Daoy (cell line): Measurements from ENCODE around the gene TECPR2. TPM values are rescaled to one million over a fixed set of nuclear protein-coding genes. Genes with fewer than 3 reads are reported as not detected.
"Not testable (repeated sequence)": the region's sequence is repeated elsewhere in the genome, so short reads cannot be mapped to it uniquely, and the experiment has no call there.

Experiments used
- DNase-seq: peaks from one replicate; pipeline ENCODE4 v3.0.0-alpha.2; 2015; ENCODE audit warnings: low read depth
- total RNA-seq: library from RNA; depleted of rRNA; stranded (reverse); fragments of >200 nt; shearing (Covaris generic); gene quantifications from 2 replicates; pipeline ENCODE4 v1.2.3, GENCODE V29; 2014

Gene TECPR2
- total RNA-seq, 1 experiment from 2014 or later: 15.3 TPM

DNA sequence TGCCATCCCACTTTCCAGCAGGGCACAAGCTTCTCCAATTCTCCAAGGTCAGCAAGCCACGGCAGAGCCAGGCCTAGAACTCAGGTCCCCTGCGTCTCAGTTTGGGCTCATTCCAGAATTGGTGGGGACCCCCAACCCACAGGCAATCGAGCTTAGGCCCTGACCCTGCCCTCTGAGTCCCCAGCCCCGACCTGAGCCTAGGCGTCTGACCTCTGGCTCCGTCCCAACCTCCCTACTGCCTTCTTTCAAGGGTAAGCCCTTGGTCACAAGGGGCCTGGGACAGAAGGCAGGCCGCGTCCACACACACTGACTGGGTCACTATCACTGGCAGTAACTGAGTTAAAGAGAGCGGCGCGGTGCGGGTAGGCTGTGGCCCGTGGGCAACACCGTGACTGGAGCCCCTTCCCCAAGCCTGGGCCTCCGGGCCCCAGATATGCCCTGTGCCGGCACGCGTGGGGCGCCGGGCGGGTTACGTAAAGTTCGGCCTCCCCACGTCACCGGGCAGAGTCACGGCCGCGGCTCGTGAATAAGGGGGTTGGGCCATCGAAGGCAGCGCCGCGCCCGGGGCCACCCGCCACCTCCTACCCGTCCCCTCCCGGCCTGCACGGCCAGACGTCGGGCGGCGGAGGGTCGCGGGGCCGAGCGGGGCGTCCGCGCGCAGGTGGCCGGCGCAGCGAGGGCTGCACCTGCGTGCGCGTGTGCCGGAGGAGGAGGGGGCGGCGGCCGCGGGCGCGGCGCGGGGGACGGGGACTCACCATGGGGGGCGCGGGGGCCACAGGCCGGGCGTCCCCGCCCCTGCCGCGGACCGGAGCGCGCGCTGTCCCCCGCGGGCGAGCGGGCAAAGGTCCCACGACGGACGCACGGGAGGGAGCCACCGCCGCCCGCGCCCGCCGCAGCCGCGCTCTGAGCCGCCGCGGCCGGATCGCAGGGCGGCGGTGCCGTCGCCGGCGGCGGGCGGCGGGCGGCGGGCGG lies 146.3 kb downstream of the TECPR2 start:
- DNase-seq: no peak

- DNase-seq: peak; percentile 98
Observed at GRCh38 chr14:102509746-102510615, 147.2 kb downstream of the TECPR2 start, which contains the start of gene ANKRD9. Gene ANKRD9 (minus strand): TSS chr14:102509776. CDS start chr14:102507889, 1,887 bp downstream.

- DNase-seq: peak; percentile 42
Observed at GRCh38 chr14:102510616-102511520, 148.1 kb downstream of the TECPR2 start.

DNA sequence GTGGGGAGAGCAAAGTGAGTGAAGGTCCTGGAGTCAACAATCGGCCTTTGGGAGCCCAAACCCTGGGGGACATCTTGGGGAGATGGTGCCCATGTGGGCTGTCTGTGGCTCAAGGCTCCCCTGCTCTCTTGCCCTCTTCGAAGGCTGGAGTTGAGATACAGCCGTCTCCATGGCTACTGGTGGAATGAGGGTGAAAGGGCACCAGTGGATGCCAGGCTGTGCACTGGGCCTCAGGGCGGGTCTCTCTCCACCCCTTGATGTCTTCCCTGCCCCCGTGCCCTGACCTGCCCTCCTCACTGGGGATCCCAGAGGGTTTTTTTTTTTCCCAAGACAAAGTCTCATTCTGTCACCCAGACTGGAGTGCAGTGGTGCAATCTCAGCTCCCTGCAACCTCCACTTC lies 148.8 kb downstream of the TECPR2 start:
- DNase-seq: no peak

DNA sequence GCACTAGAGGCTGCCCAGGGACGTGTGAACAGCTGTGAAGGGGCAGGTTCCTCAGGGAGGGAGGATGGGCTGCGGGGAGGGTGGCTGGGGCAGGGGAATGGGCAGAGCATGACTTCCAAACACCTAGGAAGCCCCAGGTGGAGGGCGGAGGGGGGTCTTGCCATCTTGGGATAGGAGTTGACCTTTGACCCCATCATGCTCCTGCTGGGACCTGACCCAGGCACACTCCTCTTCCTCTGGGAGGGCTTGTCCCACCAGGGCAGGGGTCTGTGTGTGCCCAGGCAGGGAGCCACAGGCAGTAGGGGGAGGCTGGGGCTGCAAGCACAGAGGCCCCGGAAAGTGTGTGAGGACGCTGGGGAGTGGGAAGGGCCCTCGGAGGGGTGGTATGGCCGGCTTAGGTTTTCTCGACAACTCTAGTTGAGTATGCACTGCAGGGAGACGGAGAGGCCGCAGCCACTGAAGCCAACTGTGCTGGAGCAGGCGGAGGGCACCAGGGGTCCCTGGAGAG lies 150.1 kb downstream of the TECPR2 start:
- DNase-seq: no peak

DNA sequence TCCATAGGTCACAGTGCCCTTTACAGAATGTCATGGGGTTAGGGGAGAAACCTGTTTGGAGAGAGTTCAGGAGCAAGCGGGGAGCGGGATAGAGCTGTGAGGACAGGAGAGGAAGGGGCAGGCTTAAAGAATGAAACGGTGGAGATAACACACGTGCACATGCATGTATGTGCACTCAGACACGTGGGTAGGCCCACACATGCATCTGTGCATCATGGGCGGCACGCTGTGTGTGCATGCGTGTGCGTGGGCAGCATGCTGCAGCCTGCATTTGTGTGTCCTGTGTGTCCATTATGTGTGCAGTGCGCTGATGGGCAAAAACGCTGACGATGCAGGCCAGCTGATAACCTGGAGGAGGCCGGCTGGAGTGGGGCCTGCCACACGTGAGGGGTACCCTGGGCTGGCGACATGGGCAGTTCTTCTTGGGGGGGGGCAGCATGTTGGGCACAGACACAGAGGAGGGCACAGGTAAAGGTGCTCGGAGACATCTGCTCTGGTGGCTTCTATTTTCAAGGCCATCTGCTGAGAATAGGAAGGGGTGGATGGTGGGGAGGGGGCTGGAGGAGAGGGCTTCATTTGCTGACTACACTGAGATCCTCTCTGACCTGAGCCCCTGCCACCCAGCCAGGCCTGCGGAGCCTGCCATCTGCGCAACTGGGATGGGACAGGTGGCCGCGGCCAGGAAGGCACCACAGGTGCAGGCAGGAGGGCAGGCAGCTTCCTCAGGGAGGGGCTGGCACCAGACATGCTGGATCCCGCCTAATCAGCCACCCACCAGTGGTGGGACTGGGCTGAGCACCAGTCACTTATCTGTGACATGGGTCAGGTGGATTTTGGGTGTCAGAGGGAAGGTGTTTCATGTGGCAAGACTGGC lies 151.4 kb downstream of the TECPR2 start:
- DNase-seq: no peak

DNA sequence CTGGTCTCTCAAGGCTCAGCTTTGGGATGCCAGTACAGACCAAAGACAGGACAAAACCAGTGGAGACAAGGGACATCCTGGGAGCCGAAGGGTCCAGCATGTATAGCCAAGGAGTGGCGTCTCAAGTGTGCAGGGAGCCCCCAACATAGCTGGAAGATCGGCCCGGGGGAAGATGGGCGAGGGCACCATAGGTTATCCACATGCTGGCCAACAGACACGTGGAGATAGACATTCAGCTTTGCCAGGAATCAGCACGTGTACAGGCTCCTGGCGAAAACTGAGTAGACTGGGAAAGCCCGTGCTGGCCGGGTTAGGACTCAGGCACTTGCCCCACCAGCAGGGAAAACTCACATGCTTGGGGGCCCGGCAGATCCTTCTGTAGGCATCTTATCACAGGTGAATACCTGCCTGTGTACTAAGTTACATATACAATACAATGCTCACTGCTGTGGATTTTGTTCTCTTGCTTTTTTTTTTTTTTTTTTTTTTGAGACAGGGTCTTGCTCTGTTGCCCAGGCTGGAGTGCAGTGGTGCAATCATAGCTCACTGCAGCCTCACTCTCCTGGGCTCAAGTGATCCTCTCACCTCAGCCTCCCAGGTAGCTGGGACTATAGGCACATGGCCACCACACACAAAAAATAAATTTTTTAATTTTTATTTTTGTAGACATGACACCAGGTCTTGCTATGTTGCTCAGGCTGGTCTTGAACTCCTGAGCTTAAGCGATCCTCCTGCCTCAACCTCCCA lies 152.4 kb downstream of the TECPR2 start:
- no peak for DNase-seq

DNA sequence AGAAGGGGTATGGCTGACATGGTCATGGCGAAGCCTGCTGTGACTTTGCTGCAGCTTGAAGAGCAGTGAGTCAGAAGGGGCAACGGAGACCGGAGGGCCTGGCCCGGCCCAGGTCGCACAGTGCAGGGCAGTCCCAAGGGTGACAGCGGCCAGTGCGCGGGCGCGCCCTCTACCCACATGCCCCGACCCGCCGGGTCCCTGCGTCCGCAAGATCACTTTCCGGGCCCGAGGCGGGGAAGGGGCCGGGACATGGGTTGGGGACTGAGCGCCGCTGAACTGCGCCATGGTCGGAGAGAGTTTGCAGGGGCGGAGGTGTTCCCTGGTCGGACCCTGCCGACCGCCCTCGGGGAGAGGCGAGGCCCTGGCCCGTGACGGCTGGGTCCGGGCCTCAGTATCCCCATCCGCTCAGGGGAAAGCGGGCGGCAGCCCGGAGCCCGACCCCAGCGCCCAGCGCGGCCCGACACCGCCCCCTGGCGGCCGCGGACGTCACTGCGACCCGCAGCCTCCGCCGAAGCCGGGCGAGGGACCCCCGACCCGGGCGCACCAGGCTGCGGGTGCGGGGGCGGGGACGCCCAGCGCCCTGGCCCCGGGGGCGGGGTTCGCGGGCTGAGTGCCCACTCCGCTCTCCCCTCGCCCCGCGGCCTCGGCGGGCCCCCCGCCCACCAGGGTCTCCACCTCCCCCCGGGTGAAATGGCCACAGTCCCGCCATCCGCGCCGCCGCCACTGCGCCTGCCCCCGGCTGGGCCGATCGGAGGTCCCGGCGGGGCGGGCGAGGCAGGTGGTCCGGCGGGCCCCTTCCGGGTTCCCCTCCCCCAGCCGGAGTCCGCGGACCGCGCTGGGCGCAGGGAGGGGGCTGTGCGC lies 154.0 kb downstream of the TECPR2 start:
- peak; percentile 44 for DNase-seq

DNA sequence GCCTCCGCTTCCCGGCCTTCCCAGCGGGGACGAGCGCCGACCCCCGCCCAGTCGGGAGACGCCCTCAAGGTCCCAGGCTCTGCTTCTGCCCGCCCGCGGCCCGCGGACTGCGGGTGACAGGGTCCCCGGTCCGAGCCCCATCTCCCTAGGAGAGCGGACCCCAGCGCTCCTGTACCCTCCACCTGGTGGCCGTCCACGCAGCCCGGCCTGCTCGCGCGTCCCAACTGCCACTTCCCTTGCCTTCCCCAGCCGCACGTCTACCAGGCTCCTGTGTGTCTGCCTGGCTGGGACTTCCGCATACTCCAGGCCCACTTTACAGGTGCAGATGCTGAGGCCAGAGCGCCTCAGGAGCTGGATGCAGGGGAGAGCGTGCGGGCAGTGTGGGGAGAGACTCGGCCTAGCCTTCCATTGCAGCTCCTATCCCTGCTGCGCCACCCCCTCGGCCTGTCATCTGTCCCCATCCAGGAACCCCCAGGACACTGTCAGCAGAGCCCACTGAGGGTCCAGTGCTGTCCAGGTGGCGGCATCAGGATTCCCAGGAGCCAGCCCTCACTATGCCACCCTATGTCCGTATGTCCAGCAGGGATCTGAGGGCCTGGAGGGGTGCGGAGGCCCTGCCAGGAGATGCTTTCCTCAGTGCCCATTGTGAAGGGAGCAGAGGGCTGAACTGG lies 154.8 kb downstream of the TECPR2 start:
- peak; percentile 11 for DNase-seq

GRCh38 chr14:102518063-102518648 lies 155.4 kb downstream of the TECPR2 start:
- DNase-seq: peak; percentile 3

- not testable (repeated sequence) for DNase-seq
Observed at GRCh38 chr14:102519709-102520108, 157.0 kb downstream of the TECPR2 start.

DNA sequence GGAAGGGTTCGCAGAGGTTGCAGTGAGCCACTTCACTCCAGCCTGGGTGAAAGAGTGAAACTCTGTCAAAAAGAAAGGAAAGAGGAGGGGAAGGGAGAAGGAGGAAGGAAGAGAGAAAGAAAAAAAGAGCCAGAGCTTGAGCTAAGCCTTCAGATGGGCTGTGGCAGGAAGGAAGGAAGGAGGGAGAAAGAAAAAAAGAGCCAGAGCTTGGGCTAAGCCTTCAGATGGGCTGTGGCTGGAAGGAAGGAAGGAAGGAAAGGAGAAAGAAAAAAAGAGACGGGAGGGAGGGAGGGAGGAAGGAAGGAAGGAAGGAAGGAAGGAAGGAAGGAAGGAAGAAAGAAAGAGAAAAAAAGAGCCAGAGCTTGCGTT lies 160.4 kb downstream of the TECPR2 start:
- DNase-seq: no peak

DNA sequence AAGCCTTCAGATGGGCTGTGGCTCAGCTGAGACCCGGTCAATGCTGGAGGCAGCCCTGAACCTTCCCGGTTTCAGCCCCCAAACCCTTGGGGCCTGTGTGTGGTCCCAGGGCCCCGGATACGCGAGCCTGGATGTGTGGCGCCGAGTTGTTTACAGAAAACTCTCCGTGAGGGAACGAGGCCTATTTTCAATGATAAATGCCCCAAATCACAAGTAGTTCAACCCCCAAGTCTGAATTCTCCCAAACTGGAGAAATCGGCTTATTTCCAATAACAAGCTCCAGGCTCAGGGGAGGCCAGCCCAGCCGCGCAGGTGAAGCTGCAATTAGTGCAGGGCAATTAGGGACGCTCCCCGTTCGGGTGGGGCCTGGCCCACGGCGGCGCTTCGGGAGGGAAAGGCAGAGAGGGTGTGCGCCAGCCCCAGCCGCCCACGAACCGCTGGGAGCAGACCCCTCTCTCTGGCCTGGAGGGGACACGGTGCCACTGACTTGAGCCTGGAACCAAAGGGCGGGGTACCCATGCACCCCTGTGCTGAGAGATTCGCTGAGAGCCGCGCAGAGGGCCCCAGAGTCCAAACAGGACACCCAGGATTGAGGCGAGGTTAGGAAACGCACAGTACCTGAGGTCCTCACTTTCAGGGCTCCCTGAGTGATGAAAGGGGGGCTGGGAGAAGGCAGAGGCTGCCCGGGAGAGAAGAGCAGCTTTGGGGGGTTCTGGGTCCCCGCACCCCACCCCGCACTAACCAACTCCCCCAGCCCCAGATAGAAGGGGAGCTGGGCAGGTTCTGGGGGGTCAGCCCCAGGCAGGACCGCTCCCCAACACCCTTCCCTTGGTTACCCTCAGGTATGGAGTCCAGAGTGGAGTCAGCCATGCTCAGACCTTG lies 161.1 kb downstream of the TECPR2 start:
- DNase-seq: no peak

- peak; percentile 100 for DNase-seq
Observed at GRCh38 chr14:102524451-102525218, 161.9 kb downstream of the TECPR2 start.

- peak; percentile 76 for DNase-seq
Observed at GRCh38 chr14:102525219-102525928, 162.6 kb downstream of the TECPR2 start.
